HepG2 (cell line): ENCODE measurements around the gene SEZ6. TPM values are rescaled to one million over a fixed set of nuclear protein-coding genes. Genes with fewer than 3 reads are reported as not detected.

Experiments
- ATAC-seq: fragments of 200-7000 bp; cut with Tn5 transposase; 3 replicates; pipeline ENCODE4 v1.9.1; 2020; ENCODE audit warnings: mild to moderate bottlenecking, moderate library complexity
- BruUV-seq: library from RNA; stranded (reverse); fragments of 400-500 nt; replicated peaks from 2 replicates; lab custom pipeline; 2021; lab: Mats Ljungman, UMichigan
- CTCF ChIA-PET: fragments of 300-600 bp; formaldehyde crosslinking; extraction: SDS; loops from one replicate; lab custom pipeline; 2021; ENCODE audit warnings: low total read pairs, inconsistent platforms, low intra/inter-chr PET ratio; lab: Yijun Ruan, JAX
- POLR2A ChIA-PET: fragments of 350-600 bp; sonication (Branson Sonifier 250); formaldehyde crosslinking; loops from one replicate; lab custom pipeline; 2020; ENCODE audit warnings: antibody characterized with exemption, inconsistent platforms; lab: Yijun Ruan, JAX
- DNase-seq: peaks from one replicate; pipeline ENCODE4 v3.0.0-alpha.2; 2015; ENCODE audit warnings: low spot score
- FAIRE-seq: peaks from 3 replicates; lab custom pipeline; 2011; peaks lifted over from hg19 to GRCh38; lab: Jason Lieb, UNC
- H2AFZ ChIP-seq: one replicate; pipeline ENCODE4 v1.6.1; 2011; ENCODE audit warnings: low read length, inconsistent platforms
- H3K27ac ChIP-seq: fragments of 300-600 bp; 3 replicates; pipeline ENCODE4 v1.8.0; 2011; ENCODE audit warnings: mixed run types, mild to moderate bottlenecking, mixed read lengths, low read length, inconsistent platforms; ENCODE audit not compliant: insufficient read depth; ENCODE audit errors: extremely low read length
- H3K27me3 ChIP-seq, 2 experiments: fragments of 200-600 bp in 1 of 2; 2 replicates in 1 of 2; 3 replicates in 1 of 2; pipeline versions ENCODE4 v1.6.0 to v1.8.0; 2011; ENCODE audit warnings: low read length in 2 of 2, mild to moderate bottlenecking in 2 of 2, moderate library complexity in 2 of 2, inconsistent platforms in 1 of 2; ENCODE audit not compliant: insufficient read depth in 2 of 2, control insufficient read depth in 1 of 2
- H3K36me3 ChIP-seq, 2 experiments: fragments of 200-600 bp in 1 of 2; replicated peaks in 1 of 2; 2 replicates in 1 of 2; 3 replicates in 1 of 2; pipeline versions ENCODE4 v1.5.1 to v1.8.0; 2011; ENCODE audit warnings: low read length in 2 of 2, inconsistent platforms in 1 of 2; ENCODE audit not compliant: insufficient read depth in 2 of 2, control insufficient read depth in 1 of 2
- H3K4me1 ChIP-seq: 2 replicates; pipeline ENCODE4 v1.5.1; 2012; ENCODE audit warnings: low read length, inconsistent platforms; ENCODE audit not compliant: insufficient read depth
- H3K4me2 ChIP-seq: 2 replicates; pipeline ENCODE4 v1.6.0; 2011; ENCODE audit warnings: low read depth, low read length, inconsistent platforms
- H3K4me3 ChIP-seq, 3 experiments: fragments of 200-600 bp in 1 of 3; sonication (generic), shearing (Covaris generic) in 1 of 3; replicated peaks in 1 of 3; 2 replicates each; pipeline ENCODE4 v1.5.1; 2011 to 2016; ENCODE audit warnings: low read length in 3 of 3, inconsistent platforms in 2 of 3, low read depth in 2 of 3, mild to moderate bottlenecking in 2 of 3, control low read depth in 1 of 3, mixed read lengths in 1 of 3; ENCODE audit not compliant: insufficient read depth in 1 of 3
- H3K79me2 ChIP-seq: one replicate; pipeline ENCODE4 v1.6.1; 2011; ENCODE audit warnings: low read length, inconsistent platforms; ENCODE audit not compliant: insufficient read depth
- H3K9ac ChIP-seq: 2 replicates; pipeline ENCODE4 v1.6.0; 2011; ENCODE audit warnings: mild to moderate bottlenecking, low read depth, low read length, inconsistent platforms; ENCODE audit not compliant: insufficient read depth
- H3K9me3 ChIP-seq: 2 replicates; pipeline ENCODE4 v1.5.1; 2012; ENCODE audit warnings: mild to moderate bottlenecking, low read length
- H4K20me1 ChIP-seq: 2 replicates; pipeline ENCODE4 v1.6.0; 2011; ENCODE audit warnings: inconsistent platforms, mild to moderate bottlenecking, low read length, moderate library complexity; ENCODE audit not compliant: insufficient read depth
- BCL6 ChIP-seq: IDR thresholded peaks from 2 replicates; pipeline ENCODE4 v1.6.1; 2016; ENCODE audit warnings: missing genetic modification reagents, missing compliant biosample characterization
- CCDC6 ChIP-seq: sonication (generic); formaldehyde crosslinking; IDR thresholded peaks from 2 replicates; pipeline ENCODE4 v1.8.1; 2022; ENCODE audit warnings: mild to moderate bottlenecking, missing genetic modification reagents, moderate library complexity
- DNMT3B ChIP-seq: conservative IDR thresholded peaks from 2 replicates; pipeline ENCODE4 v1.6.1; 2016; ENCODE audit warnings: missing biosample characterization, control low read depth
- KLF15 ChIP-seq: sonication (generic); formaldehyde crosslinking; IDR thresholded peaks from 2 replicates; pipeline ENCODE4 v1.8.1; 2023; ENCODE audit warnings: borderline replicate concordance, mild to moderate bottlenecking, inconsistent platforms, missing genetic modification reagents, mixed read lengths
- MAFK ChIP-seq, 2 experiments: IDR thresholded peaks in 1 of 2; conservative IDR thresholded peaks in 1 of 2; 2 replicates each; pipeline ENCODE4 v1.6.1; 2011; ENCODE audit warnings: improper control_type of control experiment in 2 of 2, low read length in 2 of 2
- NFIB ChIP-seq: sonication (generic); formaldehyde crosslinking; IDR thresholded peaks from 2 replicates; pipeline ENCODE4 v1.9.0; 2021; ENCODE audit warnings: missing genetic modification reagents, mild to moderate bottlenecking, borderline replicate concordance
- PRDM4 ChIP-seq: sonication (generic); formaldehyde crosslinking; IDR thresholded peaks from 2 replicates; pipeline ENCODE4 v1.9.0; 2021; ENCODE audit warnings: missing genetic modification reagents, borderline replicate concordance
- SP5 ChIP-seq: IDR thresholded peaks from 2 replicates; pipeline ENCODE4 v1.6.1; 2016; ENCODE audit warnings: low read depth, borderline replicate concordance
- YEATS4 ChIP-seq: sonication (generic); formaldehyde crosslinking; IDR thresholded peaks from 2 replicates; pipeline ENCODE4 v1.4.0; 2020; ENCODE audit warnings: missing genetic modification reagents, borderline replicate concordance
- ZBTB25 ChIP-seq: IDR thresholded peaks from 2 replicates; pipeline ENCODE4 v1.6.1; 2018; ENCODE audit warnings: missing genetic modification reagents
- ZFP62 ChIP-seq: sonication (generic); formaldehyde crosslinking; IDR thresholded peaks from 2 replicates; pipeline ENCODE4 v1.4.0; 2020; ENCODE audit warnings: missing genetic modification reagents
- ZNF101 ChIP-seq: sonication (generic); formaldehyde crosslinking; IDR thresholded peaks from 2 replicates; pipeline ENCODE4 v1.4.0; 2020; ENCODE audit warnings: mild to moderate bottlenecking, low read depth, missing genetic modification reagents, borderline replicate concordance
- ZNF292 ChIP-seq: sonication (generic); formaldehyde crosslinking; IDR thresholded peaks from 2 replicates; pipeline ENCODE4 v1.8.1; 2022; ENCODE audit warnings: mild to moderate bottlenecking, low read depth, missing genetic modification reagents, borderline replicate concordance
- ZNF382 ChIP-seq: sonication (generic); formaldehyde crosslinking; IDR thresholded peaks from 2 replicates; pipeline ENCODE4 v1.5.0; 2020; ENCODE audit warnings: missing genetic modification reagents, mild to moderate bottlenecking, borderline replicate concordance
- ZNF580 ChIP-seq: IDR thresholded peaks from 2 replicates; pipeline ENCODE4 v1.6.1; 2016; ENCODE audit warnings: low read depth, borderline replicate concordance
- ZSCAN25 ChIP-seq: sonication (generic); formaldehyde crosslinking; IDR thresholded peaks from 2 replicates; pipeline ENCODE4 v1.8.0; 2022; ENCODE audit warnings: mild to moderate bottlenecking, missing genetic modification reagents
- WGBS: methylation state at CpG from one replicate; pipeline ENCODE4 v1.1.6; 2017; ENCODE audit warnings: low lambda C conversion rate; 5-methylcytosine and 5-hydroxymethylcytosine counted together
- in situ Hi-C: cut with HindIII; loops from 2 replicates; pipeline ENCODE4 v1.10.0; 2017; ENCODE audit warnings: low pct_unique_long_range_greater_than_20kb; ENCODE audit not compliant: extremely low pct_ligation_motif_present
- intact Hi-C: fragments of 100-400 bp; cut with micrococcal nuclease; formaldehyde crosslinking; loops from one replicate; pipeline ENCODE4 v1.10.0; 2022; ENCODE audit not compliant: unreplicated experiment
- polyA plus RNA-seq, 8 experiments: library from polyadenylated mRNA; depleted of rRNA in 3 of 8; stranded (reverse) in 7 of 8; unstranded in 1 of 8; fragments of >200 nt; fragmentation: Illumina TruSeq in 4 of 8; extraction: Trizol in 4 of 8; gene quantifications; 2 replicates each; pipeline versions ENCODE4 v1.2.1 to v1.2.3, GENCODE V29; 2011 to 2016; ENCODE audit warnings: low read depth in 4 of 8, missing spikeins in 1 of 8, mixed read lengths in 1 of 8; ENCODE audit not compliant: insufficient read depth in 1 of 8
- total RNA-seq, 5 experiments: library from RNA; depleted of rRNA; stranded (reverse); fragments of >200 nt; fragmentation: Illumina TruSeq; extraction: Trizol; gene quantifications; 2 replicates each; pipeline ENCODE4 v1.2.3, GENCODE V29; 2016; ENCODE audit warnings: low read depth in 1 of 5
- TF ChIP-seq, protein P1 (sequence below): sonication (generic); formaldehyde crosslinking; IDR thresholded peaks from 2 replicates; pipeline ENCODE4 v1.4.0; 2020; ENCODE audit warnings: missing genetic modification reagents

Gene SEZ6
- total and polyA plus RNA-seq, 2 of the 13 experiments (the other 11 are each of a cell fraction or from before 2014, with no cell fraction given) = not detected

GRCh38 chr17:28951991-28952975 is 53.5 kb downstream of the SEZ6 start:
- no peaks in the 10 kb centered on the region for H3K36me3 ChIP-seq
- FAIRE-seq = peak; percentile 99
- H3K27me3 ChIP-seq = no peaks in the 10 kb centered on the region; a peak in 1 of 5 replicates
- H3K4me3 ChIP-seq = peak overlapping the region; percentile 70 to 88 (median 71)
- no peaks in the 10 kb centered on the region for H3K9me3 ChIP-seq
- peaks cover 23% of the 10 kb centered on the region for H3K4me1 ChIP-seq
- CTCF ChIA-PET = interaction anchor here (1.2 kb wide), 1 partner anchor 102 kb away, joined by 3 read pairs; no protein-coding TSS in a partner anchor
- TSS peak; percentile 87 for BruUV-seq
- DNase-seq = peak; percentile 99
- intact Hi-C loops (no loop called here), in situ Hi-C loops (no loop called here)
- peak overlapping the region; percentile 93 for H3K9ac ChIP-seq
- H2AFZ ChIP-seq = no peak overlapping the region
- POLR2A ChIA-PET = interaction anchor here (0.6 to 4.4 kb wide), 25 partner anchors 9 to 617 kb away, joined by 3 to 57 read pairs (median 5); partner anchors contain the start of genes FAM222B, IFT20, MYO18A and NEK8
- 8% methylated on average over 23 of the region's 36 CpGs for WGBS
- no peaks in the 10 kb centered on the region; the same call in 1 of the 2 replicates for H4K20me1 ChIP-seq
- peak overlapping the region; percentile 94 for H3K4me2 ChIP-seq
- H3K27ac ChIP-seq = peak overlapping the region; percentile 99
- ATAC-seq = peak; percentile 86
- peaks cover 35% of the 10 kb centered on the region for H3K79me2 ChIP-seq
- no peak for TF ChIP-seq NFIB
- peak; percentile 50 for TF ChIP-seq YEATS4 (CRISPR knock-in tag)
- 0 out of 2 replicates have a peak, but pooled peaks have one; percentile 76 for TF ChIP-seq ZNF101
- peak; percentile 31; the same call in 1 of the 2 replicates for TF ChIP-seq ZNF580 (CRISPR knock-in tag)
- 0 out of 2 replicates have a peak, but pooled peaks have one; percentile 27 for TF ChIP-seq ZSCAN25
- TF ChIP-seq BCL6 (CRISPR knock-in tag) = no peak
- TF ChIP-seq ZNF382 (CRISPR knock-in tag) = no peak
- TF ChIP-seq ZBTB25 = peak; percentile 85; the same call in 1 of the 2 replicates
- no peak for TF ChIP-seq CCDC6
- TF ChIP-seq PRDM4 (CRISPR knock-in tag) = no peak
- peak; percentile 27 for TF ChIP-seq SP5 (CRISPR knock-in tag)
- TF ChIP-seq MAFK (conservative IDR thresholded peaks at IDR 0.05 in 1 of 2, IDR thresholded peaks at IDR 0.05 in 1 of 2; ENCODE audit: low read length in 2 of 2) = no peak
- TF ChIP-seq ZNF292 (CRISPR knock-in tag) = no peak
- TF ChIP-seq, protein P1, sequence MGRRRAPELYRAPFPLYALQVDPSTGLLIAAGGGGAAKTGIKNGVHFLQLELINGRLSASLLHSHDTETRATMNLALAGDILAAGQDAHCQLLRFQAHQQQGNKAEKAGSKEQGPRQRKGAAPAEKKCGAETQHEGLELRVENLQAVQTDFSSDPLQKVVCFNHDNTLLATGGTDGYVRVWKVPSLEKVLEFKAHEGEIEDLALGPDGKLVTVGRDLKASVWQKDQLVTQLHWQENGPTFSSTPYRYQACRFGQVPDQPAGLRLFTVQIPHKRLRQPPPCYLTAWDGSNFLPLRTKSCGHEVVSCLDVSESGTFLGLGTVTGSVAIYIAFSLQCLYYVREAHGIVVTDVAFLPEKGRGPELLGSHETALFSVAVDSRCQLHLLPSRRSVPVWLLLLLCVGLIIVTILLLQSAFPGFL (CRISPR knock-in tag) = no peak
- TF ChIP-seq KLF15 (CRISPR knock-in tag) = no peak
- no peak for TF ChIP-seq DNMT3B (CRISPR knock-in tag)
- peak; percentile 88; the same call in 1 of the 2 replicates for TF ChIP-seq ZFP62 (CRISPR knock-in tag)
